HG02943 (cell line): ENCODE results near the gene CSPG5.
A peak's percentile ranks its signal among the peaks of the same experiment; 100 is the strongest.

Source experiments
- ATAC-seq: cut with Tn5 transposase; IDR thresholded peaks from one replicate; pipeline ENCODE4 v1.9.1; 2021; ENCODE audit warnings: mild to moderate bottlenecking, low read depth, moderate library complexity; ENCODE audit not compliant: unreplicated experiment

Gene CSPG5

DNA sequence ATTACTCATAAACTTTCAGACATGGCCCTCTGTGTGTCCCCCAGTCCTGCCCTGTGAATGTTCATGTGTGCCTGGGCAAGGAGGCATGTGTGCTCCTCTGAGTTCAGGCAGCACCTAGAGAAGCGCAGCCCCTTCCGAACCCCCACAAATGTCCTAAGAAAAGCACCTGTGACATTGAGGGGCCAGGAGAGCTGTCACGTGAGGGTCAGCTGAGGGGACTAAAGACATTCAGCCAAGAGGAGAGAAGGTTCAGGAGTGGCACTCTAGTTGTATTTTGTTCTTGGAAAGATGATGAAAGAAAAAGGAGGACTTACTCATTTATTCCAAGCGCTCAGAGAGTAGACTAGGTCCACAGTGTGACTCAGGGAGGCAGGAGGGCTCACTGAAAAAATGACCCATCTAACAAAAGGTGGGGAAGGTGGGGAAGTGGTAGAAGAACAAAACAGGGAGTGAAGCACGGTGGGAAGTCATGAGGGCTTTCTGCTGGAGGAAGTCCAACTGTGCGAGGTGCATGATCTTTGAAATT is 37.0 kb downstream of the CSPG5 start:
- ATAC-seq = no peak

DNA sequence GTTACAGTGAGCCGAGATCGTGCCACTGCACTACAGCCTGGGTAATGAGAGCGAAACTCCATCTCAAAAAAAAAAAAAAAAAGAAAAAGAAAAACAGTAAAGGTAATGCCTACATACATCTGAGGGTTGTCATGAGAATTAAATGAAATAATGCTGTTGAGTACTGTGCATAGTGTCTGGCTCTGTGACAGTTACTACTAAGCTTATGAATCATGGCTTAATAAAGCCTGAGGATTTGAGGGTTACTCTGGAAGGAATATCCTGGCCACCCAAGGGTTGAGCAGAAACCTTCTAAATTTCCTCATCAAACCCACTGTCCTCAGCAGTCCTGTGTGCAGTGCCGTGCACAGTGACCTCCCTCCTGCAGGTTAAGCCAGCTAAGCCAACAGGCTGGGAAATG is 38.4 kb downstream of the CSPG5 start:
- no peak for ATAC-seq

DNA sequence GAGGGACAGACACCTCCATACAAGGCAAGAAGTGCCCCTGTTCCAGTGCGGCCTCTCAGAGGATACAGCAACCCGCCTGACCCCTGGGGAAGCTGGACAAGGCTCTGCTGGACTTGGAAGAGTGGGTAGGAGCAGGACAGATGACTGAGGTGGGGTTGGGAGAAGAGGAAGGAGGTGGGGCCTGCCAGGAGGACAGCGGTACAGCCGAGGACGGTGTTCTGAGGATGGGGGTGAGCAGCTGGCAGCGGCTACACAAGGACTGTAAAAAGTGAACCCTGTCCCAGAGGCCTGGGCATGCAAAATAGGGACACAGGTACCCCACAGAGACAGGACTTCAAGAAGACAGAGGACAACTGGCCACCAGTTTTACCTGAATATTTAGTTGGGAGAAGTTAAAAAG is 41.7 kb downstream of the CSPG5 start:
- no peak for ATAC-seq

DNA sequence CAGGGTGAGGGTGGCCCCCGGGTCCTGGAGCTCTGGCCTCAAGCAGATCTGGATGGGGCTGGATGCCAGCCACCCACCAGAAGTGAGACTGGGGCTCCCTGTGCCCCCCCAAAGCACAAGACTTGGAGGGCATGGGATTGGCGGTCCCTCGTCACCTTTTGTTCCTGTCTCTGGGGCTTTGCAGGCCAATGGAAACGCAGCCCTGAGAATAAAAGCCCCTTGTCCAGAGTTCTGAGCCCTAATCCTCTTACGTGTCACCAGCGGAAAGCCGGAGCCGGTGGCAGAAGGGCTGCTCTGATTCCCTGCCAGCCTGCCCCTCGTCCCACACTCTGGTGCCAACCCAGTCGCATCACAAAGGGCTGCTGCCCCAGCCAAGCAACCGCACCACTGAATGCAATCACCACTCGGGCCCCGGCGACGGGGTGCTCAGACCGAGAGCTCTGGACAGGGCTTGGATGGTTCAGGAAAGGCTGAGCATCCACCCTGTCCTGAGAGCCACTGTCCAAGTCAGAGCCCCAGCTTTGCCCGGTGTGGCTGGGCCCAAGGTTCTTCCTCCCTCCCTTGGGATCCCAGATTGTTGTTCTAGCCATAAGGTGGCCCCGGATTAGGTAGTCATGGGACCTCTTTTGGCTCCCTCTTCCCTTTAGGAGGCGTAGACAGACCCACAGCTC is 42.3 kb downstream of the CSPG5 start:
- ATAC-seq = no peak

DNA sequence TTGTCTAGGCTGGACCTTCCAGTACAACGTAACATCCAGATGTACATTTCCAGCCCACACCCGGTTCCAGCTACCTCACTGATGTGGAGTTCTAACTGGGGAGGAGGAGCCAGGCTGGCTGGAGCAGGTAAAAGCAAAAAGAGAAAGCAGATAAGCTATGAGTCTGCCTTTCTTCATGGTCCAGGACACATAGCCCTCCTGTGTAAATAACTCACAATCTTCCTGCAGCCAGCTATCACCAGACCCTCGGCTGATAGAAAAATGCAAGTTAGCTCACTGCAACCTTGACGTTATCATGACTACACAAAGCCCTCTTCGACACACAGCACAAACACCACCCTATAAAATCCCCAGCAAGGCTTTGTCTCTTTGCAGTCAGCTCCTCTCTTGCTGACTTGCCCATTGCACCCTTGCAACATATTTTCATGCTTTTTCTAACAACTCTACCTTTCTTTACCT is 44.6 kb downstream of the CSPG5 start:
- ATAC-seq = no peak

DNA sequence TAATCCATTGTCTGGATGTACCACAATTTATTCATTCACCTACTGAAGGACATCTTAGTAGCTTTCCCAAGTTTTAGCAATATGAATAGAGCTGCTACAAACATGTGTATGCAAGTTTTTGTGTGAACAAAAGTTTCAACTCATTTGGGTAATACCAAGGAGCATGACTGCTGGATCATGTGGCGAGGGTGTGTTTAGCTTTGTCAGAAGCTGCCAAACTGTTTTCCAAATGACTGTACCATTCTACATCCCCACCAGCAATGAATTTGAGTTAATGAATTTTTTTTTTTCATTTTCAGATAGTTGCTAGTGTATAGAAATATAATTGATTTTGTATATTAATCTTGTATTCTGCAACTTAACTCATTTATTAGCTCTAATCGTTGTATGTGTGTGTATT is 45.2 kb downstream of the CSPG5 start:
- no peak for ATAC-seq

DNA sequence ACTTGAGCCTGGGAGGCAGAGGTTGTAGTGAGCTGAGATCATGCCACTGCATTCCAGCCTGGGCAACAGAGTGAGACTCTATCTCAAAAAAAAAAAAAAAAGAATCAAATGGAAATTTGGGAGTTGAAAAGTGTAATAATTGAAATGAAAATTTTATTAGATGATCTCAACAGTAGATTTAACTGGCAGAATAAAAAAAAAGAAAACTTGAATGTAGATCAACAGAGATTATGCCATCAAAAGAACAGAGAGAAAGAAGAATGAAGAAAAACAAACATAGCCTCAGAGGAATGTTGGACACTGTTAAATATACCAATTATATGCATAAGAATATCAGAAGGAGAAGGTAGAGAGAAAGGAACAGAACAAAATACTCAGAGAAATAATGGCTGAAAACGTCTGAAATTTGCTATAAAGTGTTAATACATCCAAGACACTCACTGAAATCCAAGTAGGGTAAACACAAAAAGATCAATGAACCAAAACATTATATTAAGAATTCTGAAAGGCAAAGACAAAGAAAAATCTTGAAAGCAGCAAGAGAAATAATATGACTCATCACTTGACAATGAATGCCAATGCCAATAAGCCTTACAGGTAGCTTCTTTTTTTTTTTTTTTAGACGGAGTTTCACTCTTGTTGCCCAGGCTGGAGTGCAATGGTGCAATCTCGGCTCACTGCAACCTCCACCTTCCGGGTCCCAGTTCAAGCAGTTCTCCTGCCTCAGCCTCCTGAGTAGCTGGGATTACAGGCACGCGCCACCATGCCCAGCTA is 50.5 kb downstream of the CSPG5 start:
- no peak for ATAC-seq

DNA sequence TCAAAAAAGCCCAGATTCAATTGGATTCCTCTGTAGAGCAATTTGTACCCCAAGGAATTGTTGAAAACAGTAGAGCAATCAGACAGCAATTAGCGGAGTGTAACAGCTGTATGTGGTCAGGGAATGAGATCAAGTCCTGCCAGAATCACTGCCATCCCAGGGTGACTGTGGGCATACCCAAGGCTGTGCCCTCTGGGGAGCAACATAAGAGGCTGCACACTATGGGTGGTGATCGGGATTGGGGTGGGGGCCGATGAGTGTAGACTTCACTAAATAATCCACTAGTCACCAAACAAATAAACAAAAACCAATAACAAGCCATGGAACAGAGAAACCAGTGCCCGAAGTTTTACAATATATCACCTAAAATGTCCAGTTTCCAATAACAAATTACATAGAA is 53.0 kb downstream of the CSPG5 start:
- no peak for ATAC-seq

DNA sequence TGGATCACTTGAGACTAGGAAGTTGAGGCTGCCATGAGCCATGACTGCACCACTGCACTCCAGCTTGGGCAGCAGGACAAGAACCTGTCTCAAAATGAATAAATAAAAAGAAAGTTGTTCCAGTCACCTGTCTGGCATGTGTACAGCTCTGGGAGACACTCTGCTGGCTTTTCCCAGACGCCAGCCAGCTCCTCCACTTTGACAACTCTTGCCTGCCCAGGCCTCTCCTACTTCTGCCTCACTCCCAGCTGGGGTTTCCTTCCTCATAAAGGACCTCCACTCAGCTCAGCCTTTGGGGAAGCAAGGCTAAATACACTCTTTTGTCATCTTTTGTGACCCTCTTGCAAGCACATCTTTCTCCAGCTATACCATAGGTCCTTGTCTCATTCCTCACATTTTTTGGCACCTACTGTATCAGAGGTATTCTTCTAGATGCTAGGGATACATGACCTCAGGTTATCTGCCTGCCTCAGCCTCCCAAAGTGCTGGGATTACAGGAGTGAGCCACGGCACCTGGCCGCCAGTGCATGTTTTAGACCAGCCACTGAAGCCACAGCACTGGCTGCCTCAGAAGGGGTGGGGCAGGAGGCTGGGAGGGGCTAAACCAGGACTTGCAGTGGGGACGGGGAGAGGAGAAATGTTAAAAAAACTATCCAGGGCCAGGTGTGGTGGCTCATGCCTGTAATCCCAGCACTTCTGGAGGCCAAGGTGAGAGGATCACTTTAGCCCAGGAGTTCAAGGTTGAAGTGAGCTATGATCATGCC is 55.2 kb downstream of the CSPG5 start:
- no peak for ATAC-seq

DNA sequence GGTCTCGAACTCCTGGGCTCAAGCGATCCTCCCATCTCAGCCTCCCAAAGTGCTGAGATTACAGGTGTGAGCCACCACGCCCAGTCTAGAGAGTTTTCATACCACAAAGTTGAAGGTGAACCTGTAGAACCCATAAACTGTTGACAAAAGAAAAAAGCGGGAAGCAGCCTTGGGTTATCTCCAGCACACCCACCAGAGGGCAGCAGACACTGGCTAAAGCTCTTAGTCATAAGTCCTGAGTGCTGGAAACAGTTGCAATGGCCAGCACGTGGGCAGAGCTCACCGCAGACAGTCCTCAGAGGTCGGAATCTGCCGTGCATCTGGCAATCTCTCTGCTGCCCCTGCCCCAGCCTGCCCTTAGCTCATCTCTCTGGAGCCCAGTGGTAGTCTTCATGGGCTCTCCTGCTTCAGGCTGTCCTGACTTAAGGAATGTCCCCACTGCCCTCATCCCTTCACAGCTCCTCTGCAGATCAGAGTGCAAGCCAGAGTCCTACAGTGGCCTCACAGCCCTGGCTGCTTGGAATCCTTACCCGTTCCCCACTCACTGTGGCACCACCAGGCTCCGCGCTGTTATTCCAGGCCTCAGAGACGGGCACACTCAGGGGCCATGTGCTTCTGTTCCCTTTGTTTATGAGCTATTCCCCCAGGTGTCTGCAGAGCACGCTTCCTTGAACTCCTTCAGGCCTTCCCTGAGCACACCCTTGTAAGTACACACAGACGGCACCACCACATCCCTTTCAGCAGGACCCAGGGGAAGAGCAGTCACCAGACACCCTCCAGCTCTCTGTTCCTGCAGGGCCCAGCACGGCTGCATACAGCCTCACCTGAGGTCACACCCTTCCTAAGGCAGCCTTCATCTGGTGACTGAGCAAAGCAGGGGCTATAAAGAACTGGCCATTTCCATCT is 56.3 kb downstream of the CSPG5 start:
- ATAC-seq = no peak

DNA sequence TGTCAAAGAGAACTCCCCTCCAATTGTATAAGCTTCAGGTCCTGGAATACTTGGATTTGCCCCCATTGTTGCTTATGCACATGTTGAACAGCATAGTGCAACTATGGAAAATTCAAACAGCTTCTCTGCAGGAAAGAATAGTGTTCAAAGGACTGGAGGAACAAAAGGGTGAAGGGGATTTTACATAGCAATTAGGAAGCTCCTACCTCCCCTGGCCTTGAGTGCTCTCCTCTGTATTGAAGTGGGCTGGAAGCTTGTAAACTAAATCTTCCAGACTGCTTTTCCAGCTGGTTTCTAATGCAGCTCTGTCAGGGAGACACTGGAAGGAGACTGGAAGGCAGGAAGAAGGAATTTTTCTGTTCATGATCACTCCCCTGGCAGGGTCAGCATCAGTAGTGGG is 57.9 kb downstream of the CSPG5 start:
- ATAC-seq = no peak

DNA sequence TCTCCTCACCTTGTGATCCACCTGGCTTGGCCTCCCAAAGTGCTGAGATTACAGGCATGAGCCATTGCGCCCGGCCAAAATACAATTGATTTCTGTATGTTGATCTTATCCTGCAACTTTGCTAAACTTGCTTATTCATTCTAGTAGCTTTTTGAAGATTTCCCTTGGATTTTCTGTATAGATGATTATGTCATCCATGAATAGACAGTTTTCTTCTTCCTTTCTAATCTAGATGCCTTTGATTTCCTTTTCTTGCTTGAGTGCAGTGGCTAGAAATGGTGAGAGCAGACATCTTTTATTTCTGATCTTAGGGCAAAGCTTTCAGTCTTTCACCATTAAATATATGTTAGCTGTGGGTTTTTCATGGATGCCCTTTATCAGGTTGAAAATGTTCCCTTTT is 60.7 kb downstream of the CSPG5 start:
- no peak for ATAC-seq

DNA sequence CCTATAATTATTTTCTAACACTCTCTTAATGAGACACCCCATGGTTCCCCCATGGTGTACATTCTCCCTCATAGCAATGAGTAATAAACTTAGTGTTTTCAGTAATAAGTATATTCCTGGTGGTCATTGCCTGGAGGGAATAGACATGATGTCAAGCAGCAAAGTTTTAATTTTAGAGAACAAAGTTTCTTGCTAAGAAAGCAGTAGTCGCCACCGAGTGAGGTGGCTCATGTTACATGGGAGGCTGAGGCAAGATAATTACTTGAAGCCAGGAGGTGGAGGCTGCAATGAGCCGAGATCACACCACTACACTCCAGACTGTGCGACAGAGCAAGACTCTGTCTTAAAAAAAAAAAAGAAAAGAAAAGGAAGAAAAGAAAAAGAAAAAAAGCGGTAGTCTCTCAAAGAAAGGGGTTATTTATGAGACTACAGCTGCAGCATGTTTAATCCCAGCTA is 62.8 kb downstream of the CSPG5 start:
- no peak for ATAC-seq

DNA sequence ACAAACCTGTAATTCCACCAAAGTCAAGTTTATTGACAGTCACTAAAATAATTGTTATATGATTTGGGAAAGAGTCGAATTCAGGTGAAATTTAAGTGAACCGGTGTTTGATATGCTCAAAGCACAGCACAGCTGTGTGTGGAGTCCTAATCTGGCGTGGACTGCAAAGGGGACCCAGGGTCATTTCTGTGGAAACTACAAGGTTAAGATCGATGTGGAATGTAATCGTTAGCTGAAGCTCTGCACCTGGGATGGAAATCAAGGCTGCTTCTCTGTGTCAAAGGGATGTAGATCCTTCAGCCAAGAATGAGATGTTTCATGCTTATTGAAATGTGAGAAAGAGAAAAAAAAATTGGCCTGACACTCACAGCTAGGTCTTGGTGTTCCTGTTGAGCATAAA is 63.6 kb downstream of the CSPG5 start:
- no peak for ATAC-seq

DNA sequence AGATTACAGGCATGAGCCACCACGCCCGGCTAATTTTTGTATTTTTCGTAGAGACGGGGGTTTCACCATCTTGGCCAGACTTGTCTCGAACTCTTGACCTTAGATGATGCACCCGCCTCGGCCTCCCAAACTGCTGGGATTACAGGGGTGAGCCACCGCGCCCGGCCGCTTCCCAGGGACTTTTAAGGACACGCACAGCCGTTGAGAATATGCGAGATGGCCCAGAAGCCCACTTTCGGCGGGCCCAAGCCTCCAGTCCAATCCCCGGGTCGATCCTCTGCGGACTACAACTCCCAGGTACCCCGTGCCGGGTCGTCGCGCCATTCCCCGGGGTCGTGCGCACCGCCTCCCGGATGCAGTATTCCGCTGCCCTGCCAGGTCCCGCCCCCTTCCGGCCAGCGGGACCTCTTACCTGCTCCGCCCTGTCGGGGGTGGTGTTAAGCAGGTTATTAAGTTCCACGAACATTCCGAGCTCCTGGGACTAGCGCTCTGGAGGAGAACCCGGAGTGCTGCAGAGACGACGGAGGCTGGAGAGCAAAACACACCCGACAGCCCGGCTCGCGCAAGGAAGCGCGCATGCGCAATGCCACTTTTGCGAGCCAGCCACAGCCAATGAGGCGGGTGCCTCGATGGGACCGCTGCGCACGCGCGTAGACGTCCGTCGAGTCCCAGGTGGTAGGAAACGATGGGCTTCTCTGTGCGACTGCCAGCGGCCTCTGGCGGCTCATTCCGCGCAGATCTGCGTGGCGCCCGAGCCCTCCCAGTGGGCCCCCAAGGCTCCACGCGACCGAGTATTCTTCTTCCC is 65.3 kb downstream of the CSPG5 start, which contains the start of gene ELP6:
Gene ELP6, minus strand, starts transcription at position 588 of the 805 bp plus-strand sequence. Its CDS starts 122 bp downstream, at position 466.
- peak; percentile 91 for ATAC-seq

DNA sequence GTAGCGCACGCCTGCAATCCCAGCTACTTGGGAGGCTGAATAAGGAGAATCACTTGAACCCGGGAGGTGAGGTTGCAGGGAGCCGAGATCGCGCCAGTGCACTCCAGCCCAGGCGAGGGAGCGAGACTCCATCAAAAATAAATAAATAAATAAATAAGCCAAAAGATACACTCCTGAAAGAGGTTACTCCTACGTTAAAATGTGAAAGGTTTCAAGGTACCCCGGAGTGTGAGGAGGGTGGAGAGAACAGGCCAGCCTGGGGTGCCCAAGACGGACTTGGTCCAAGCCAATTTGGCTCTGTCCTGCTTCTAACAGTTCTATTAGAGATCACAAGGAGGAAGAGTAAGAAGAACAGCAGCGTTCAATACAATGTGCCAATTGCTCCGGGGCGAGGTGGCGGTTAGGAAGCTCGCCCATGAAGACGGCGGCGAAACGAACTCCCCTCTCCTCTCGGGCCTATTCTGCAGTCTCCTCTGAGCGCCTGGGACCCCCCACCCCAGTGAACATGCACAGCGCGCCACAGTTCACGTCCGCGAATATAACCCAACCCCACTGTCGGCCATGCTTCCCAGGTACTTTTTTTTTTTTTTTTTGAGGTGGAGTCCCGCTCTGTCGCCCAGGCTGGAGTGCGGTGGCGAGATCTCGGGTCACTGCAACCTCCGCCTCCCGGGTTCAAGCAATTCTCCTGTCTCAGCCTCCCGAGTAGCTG is 66.1 kb downstream of the CSPG5 start:
- ATAC-seq = no peak
